Inflammatory macrophage treated with lipopolysaccharide for 1 hour (primary cell): Measurements from ENCODE around the gene SRSF1.
"Not testable (repeated sequence)": the region's sequence is repeated elsewhere in the genome, so short reads cannot be mapped to it uniquely, and the experiment has no call there.

ENCODE experiments used
- DNase-seq, 2 donors: peaks; one replicate each; pipeline ENCODE4 v3.0.0-alpha.2; 2020 to 2022

The SRSF1 gene, protein sequence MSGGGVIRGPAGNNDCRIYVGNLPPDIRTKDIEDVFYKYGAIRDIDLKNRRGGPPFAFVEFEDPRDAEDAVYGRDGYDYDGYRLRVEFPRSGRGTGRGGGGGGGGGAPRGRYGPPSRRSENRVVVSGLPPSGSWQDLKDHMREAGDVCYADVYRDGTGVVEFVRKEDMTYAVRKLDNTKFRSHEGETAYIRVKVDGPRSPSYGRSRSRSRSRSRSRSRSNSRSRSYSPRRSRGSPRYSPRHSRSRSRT

GRCh38 chr17:58006924-58007780, at the start of gene SRSF1:
Gene SRSF1, minus strand, starts transcription at chr17:58007246. Its CDS starts 109 bp downstream, at chr17:58007137.
- DNase-seq: peak; percentile 94 to 97

GRCh38 chr17:58056476-58056875, 49.4 kb upstream of the SRSF1 start:
- no peak for DNase-seq

GRCh38 chr17:58054641-58055040, 47.6 kb upstream of the SRSF1 start:
- DNase-seq: no peak

DNA sequence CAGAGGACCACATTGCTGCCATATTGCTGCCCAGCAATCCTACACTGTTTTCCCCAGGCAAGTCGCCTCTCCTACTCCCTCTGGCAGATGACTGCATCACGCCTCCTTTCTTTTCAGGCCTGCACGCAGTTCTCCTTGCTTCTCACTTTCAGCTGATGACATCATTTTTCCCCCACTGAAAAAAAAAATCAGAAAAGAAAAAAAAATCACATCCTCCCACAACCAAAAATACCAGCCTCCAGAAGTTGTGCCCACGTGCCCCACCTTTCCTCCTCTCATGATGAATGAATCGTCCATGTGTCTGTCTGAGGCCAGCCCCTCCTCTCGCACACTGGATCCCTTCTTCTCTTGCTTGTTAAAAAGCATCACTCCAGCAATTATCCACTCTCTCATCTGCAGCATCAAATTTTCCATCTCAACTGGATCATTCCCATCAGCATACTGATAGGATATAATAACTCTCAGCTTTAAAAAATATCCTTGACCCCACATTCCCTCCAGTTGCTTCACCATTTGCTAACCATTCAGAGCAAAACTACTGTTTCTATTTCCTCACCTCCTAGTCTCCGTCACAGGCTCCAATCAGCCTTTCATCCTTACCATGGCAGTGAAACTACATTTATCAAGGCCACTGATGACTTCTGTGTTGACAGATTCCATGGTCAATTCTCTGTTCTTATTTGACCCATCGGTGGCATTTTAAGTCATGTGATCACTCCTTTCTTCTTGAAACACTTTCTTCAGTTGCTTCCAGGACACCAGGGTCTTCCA, 46.1 kb upstream of the SRSF1 start:
- DNase-seq: peak in 1 of 2 donors; percentile 40

GRCh38 chr17:58052407-58052806, 45.4 kb upstream of the SRSF1 start:
- no peak for DNase-seq

DNA sequence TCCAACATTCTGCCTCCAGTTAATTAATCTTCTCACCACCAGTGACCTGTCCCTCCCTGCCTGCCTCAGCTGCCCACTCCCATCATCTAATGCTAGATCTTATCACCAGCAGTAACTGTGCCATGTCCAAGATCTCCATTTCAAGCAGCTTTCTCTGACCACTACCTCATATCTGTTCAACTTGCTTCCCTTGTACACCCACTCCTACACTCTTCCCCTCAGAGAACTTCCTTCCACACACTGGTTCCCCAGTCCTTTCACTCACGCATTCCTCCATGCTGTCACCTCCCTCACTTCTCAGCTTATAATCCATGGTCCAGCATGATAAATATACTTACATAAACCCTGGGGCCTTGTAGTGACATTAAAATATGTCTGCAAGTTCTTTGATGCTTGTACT, 44.4 kb upstream of the SRSF1 start:
- peak; percentile 23 to 50 for DNase-seq

GRCh38 chr17:58050966-58051365, 43.9 kb upstream of the SRSF1 start:
- no peak for DNase-seq

- DNase-seq: no peak
Measured at GRCh38 chr17:58049533-58049932, 42.5 kb upstream of the SRSF1 start.

GRCh38 chr17:58047376-58048150, 40.5 kb upstream of the SRSF1 start:
- no peak for DNase-seq

DNA sequence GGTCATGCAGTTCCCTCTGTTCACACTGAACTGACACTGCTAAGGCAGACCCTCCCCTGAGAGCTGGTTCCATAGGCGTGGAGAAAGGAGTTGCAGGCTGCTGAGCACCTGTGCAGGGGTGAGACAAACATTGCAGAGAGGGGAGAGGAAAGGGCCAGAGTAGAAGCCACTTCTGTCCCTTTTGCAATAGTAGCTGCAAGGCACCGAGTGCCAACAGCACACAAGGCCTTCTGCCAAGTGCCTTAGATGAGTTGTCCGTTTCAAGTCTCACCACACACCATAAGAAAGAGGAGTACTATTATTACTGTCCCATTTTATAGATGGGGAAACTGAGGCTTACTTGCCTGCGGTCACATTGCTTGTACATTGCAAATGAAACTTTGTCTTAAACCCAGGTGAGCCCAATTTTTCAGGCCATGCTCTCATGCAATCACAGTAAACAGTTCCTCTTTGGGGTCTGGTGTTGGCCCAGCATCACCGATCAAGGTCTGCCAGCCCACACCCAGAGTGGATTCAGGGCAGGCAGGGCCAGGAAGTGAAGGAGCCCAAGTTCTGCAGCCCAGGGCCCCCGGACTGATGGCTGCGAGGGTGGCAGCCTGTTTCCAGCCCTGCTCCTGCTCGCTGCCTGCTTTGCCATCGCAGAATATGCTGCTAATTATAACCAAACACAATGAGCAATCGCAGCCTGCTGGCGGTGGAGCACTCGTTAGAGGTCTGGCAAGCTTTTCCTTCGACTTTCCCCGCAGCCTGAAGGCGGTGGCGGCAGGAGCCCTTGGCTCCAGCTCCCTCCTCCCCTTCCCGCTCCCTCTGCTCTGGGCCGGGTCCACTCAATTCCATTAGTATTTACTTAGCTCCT, 39.4 kb upstream of the SRSF1 start:
- DNase-seq: no peak

DNA sequence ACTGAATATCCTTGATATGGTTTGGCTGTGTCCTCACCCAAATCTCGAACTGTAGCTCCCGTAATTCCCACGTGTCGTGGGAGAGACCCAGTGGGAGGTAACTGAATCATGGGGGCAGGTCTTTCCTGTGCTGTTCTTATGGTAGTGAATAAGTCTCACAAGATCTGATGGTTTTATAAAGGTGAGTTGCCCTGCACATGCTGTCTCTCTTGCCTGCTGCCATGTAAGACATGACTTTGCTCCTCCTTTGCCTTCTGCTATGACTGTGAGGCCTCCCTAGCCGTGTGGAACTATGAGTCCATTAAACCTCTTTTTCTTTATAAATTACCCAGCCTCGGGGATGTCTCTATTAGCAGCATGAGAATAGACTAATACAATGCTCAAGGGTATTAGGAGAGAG, 37.2 kb upstream of the SRSF1 start:
- DNase-seq: not testable (repeated sequence)

- no peak for DNase-seq
Measured at GRCh38 chr17:58043221-58044181, 36.5 kb upstream of the SRSF1 start.

DNA sequence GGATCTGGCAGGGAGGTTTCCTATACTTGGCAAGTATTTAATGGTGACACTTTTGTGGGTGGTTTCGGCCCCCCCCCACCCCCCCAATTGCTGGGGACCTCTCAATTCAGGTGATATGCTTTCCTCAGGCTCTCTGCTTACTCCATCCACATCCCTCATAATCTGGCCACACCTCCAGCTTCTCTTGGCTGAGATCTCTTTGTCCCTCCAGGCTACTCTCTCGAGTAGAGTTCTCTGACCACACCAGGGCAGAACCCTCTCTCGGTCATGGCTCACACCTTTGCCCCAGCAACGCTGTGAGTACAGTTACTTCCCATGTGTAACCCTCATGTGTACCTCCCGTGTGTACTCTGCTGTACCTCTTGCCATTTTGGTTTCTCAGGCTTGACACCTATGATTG, 34.1 kb upstream of the SRSF1 start:
- DNase-seq: no peak

DNA sequence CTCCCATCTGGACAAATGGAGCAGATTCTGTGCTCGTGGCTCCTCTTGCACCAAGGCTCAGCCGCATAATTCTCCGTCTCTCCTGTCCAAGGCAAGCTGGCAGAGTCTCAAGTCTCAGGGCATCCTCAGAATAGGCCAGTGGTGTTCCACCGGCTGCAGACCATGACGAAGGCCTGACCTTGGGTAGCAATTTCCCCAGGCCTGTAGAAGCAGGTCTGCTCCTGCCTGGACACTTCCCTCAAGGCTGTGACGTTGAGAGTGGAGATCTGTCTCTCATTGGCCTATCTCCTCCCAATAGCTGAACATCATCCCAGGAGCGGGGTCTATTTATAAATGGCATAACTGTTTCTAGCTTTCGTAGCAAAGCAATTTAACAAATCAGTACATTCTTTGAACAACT, 33.3 kb upstream of the SRSF1 start:
- DNase-seq: no peak

DNA sequence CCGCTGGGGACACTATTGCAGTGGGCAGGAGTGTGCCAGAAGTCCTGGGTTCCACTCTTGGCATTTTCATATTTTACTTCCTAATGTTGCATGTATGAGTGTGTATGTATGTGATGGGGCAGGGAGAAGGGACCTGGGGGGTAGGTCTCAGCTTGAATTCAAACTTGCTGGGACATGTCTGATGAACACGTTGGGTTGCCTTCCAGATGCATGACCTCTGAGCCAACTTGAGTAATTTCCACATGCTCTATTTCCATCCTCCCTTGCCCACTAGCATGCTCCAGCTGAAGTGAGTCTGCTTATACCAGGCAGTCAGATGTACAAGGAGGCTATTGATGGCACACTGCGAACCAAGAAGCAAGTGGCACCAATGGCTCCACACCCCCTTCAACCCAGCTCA, 32.9 kb upstream of the SRSF1 start:
- no peak for DNase-seq

- peak in 1 of 2 donors; percentile 4 for DNase-seq
Measured at GRCh38 chr17:58032691-58033415, 25.8 kb upstream of the SRSF1 start.

- no peak for DNase-seq
Measured at GRCh38 chr17:58028578-58028977, 21.5 kb upstream of the SRSF1 start.

GRCh38 chr17:58020401-58020800, 13.4 kb upstream of the SRSF1 start:
- DNase-seq: no peak

DNA sequence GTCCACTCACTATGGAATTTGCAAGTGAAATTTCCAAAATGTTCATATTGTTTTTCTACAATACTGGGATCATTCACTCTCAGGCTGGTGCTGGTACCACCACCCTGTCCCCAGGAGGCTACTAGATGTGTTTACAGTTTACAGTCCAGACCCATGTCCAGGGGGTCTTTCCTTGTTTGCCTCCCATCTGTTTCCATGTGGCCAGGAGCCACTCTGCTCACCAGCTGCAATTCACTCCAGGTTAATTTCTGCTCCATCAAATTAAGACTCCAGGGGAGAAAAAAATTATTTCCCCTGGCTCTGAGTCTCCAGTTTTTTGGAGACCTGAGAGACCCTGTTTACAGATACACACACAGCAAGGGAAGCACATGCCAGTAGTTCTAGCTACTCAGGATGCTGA, 12.5 kb upstream of the SRSF1 start:
- DNase-seq: no peak

DNA sequence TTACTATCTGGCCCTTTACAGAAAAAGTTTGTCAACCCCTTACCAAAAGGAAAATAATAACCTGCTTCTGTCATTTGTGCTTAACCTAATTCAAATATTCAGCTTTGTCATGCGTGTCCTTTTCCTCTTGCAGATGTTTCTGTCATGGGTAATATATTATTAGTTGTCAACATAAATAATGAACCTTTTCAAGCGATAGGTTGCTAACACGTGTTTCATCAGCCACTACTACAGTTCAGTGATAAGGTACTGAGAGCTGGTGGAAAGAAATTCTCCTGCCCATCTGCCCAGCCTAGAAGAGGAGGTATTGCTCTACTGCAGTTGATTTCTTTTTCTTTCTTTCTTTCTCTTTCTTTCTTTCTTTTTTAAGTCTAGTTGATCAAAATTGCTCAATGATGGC, 12.0 kb upstream of the SRSF1 start:
- DNase-seq: no peak
